Breast epithelium (tissue), 4 donors: ENCODE results near the gene ZBTB40. TPM values are rescaled to one million over a fixed set of nuclear protein-coding genes. Genes with fewer than 3 reads are reported as not detected.

Experiments
- DNase-seq, 2 donors: peaks; one replicate each; pipeline ENCODE4 v3.0.0-alpha.2; 2019; ENCODE audit warnings: low spot score in 2 of 2
- H3K27ac ChIP-seq, 2 donors: fragments of 200-600 bp; sonication (generic) in 1 of 2; one replicate each; pipeline ENCODE4 v1.5.1; 2016 to 2019; ENCODE audit warnings: mild to moderate bottlenecking in 1 of 2
- H3K27me3 ChIP-seq, 2 donors: fragments of 200-600 bp; sonication (generic) in 1 of 2; one replicate each; pipeline versions ENCODE4 v1.5.1 to v1.6.0; 2017 to 2019; ENCODE audit warnings: control low read depth in 1 of 2, mild to moderate bottlenecking in 1 of 2
- H3K36me3 ChIP-seq: fragments of 200-600 bp; one replicate; pipeline ENCODE4 v1.5.1; 2019
- H3K4me1 ChIP-seq, 2 donors: fragments of 200-600 bp; sonication (generic); one replicate each; pipeline ENCODE4 v1.5.1; 2016 to 2019; ENCODE audit warnings: control low read depth in 1 of 2
- H3K4me3 ChIP-seq, 3 donors: fragments of 200-600 bp; sonication (generic); 1 replicate in 2 of 3; 2 replicates in 1 of 3; pipeline ENCODE4 v1.5.1; 2016 to 2019; ENCODE audit warnings: mild to moderate bottlenecking in 3 of 3, moderate library complexity in 2 of 3
- H3K9me3 ChIP-seq, 2 donors: fragments of 200-600 bp; sonication (generic) in 1 of 2; one replicate each; pipeline ENCODE4 v1.5.1; 2016 to 2019; ENCODE audit warnings: control low read depth in 1 of 2
- CTCF ChIP-seq, 3 donors: fragments of 450-650 bp; IDR thresholded peaks; one replicate each; pipeline ENCODE4 v1.5.1; 2016 to 2017; ENCODE audit warnings: antibody characterized with exemption in 3 of 3, mild to moderate bottlenecking in 3 of 3, moderate library complexity in 3 of 3
- POLR2A ChIP-seq: fragments of 450-650 bp; IDR thresholded peaks from one replicate; pipeline ENCODE4 v1.6.1; 2016; ENCODE audit warnings: antibody characterized with exemption, mild to moderate bottlenecking, moderate library complexity
- POLR2AphosphoS5 ChIP-seq, 3 donors: sonication (generic); formaldehyde crosslinking; IDR thresholded peaks; one replicate each; pipeline ENCODE4 v1.6.1; 2017; ENCODE audit warnings: antibody characterized with exemption in 3 of 3
- intact Hi-C: fragments of 100-400 bp; cut with DNase I; formaldehyde crosslinking; loops from one replicate; pipeline ENCODE4 v1.15.1; 2023; ENCODE audit warnings: low total_unique reads
- total RNA-seq, 3 donors: library from RNA; depleted of rRNA; stranded (reverse); fragments of >200 nt; gene quantifications; one replicate each; pipeline ENCODE4 v1.1.0, GENCODE V29; 2016

Gene ZBTB40
- total RNA-seq, result 10 to 100 TPM; 15.7 to 24.6 (median 22.0) TPM

- DNase-seq, result peak; percentile 95 to 96
- Histone ChIP-seq H3K9me3 (no peaks in the 10 kb centered on the region), H3K4me3 (peak within 1 kb of the TSS; percentile 84 to 96 (median 95)), H3K27me3 (no peaks in the 10 kb centered on the region), H3K36me3 (no peaks in the 10 kb centered on the region), H3K27ac (peak within 1 kb of the TSS; percentile 95 to 98), H3K4me1 (no peaks in the 10 kb centered on the region)
- intact Hi-C loops, result no loop called here
- TF ChIP-seq POLR2AphosphoS5 (IDR thresholded peaks at IDR 0.05) (peak; percentile 97 to 99 (median 98)), POLR2A (no peak), CTCF (IDR thresholded peaks at IDR 0.05) (peak in 1 of 3 donors; percentile 10)
Measured at GRCh38 chr1:22451702-22452480, at the start of gene ZBTB40. ZBTB40 (plus strand) TSS chr1:22451851; CDS start chr1:22489949, 38,098 bp downstream.

GRCh38 chr1:22402356-22403053 lies 49.1 kb upstream of the ZBTB40 start:
- intact Hi-C loops, result no loop called here

GRCh38 chr1:22404486-22404885 lies 47.2 kb upstream of the ZBTB40 start:
- H3K27me3 ChIP-seq, result peaks cover 0 to 9% of the 10 kb centered on the region in 2 donors
- TF ChIP-seq POLR2AphosphoS5 (IDR thresholded peaks at IDR 0.05) (no peak), POLR2A (no peak), CTCF (IDR thresholded peaks at IDR 0.05) (no peak)
- intact Hi-C loops, result no loop called here
- no peaks in the 10 kb centered on the region for H3K4me1 ChIP-seq
- H3K9me3 ChIP-seq, result no peaks in the 10 kb centered on the region
- H3K4me3 ChIP-seq, result no peak overlapping the region
- no peak for DNase-seq
- no peaks in the 10 kb centered on the region for H3K36me3 ChIP-seq
- no peak overlapping the region for H3K27ac ChIP-seq

More at GRCh38 chr1:22402356-22403053, 49.1 kb upstream of the ZBTB40 start:
- peaks cover 0 to 9% of the 10 kb centered on the region in 2 donors for H3K27me3 ChIP-seq
- H3K4me3 ChIP-seq, result no peak overlapping the region
- no peaks in the 10 kb centered on the region for H3K9me3 ChIP-seq
- no peaks in the 10 kb centered on the region for H3K36me3 ChIP-seq
- H3K27ac ChIP-seq, result no peak overlapping the region
- TF ChIP-seq POLR2AphosphoS5 (IDR thresholded peaks at IDR 0.05), result no peak
- TF ChIP-seq POLR2A, result no peak
- TF ChIP-seq CTCF (IDR thresholded peaks at IDR 0.05), result no peak
- H3K4me1 ChIP-seq, result no peaks in the 10 kb centered on the region
- no peak for DNase-seq

- no peak for TF ChIP-seq CTCF (IDR thresholded peaks at IDR 0.05)
- TF ChIP-seq POLR2A, result no peak
- no peak for TF ChIP-seq POLR2AphosphoS5 (IDR thresholded peaks at IDR 0.05)
- Histone ChIP-seq H3K9me3 (no peaks in the 10 kb centered on the region), H3K27me3 (no peaks in the 10 kb centered on the region), H3K4me1 (no peaks in the 10 kb centered on the region), H3K27ac (no peak overlapping the region), H3K4me3 (no peak overlapping the region), H3K36me3 (no peaks in the 10 kb centered on the region)
- intact Hi-C loops, result no loop called here
- no peak for DNase-seq
Measured at GRCh38 chr1:22406722-22407495, 44.7 kb upstream of the ZBTB40 start.
